ENCODE measurements around the gene DENND2C. TPM values are rescaled to one million over a fixed set of nuclear protein-coding genes. Genes with fewer than 3 reads are reported as not detected.

The DENND2C gene
- total RNA-seq, 4 donors from 2014 or later: 2.3 to 3.7 (median 2.8) TPM

GRCh38 chr1:114547076-114547475, 122.8 kb downstream of the DENND2C start:
- TF ChIP-seq, protein P1, sequence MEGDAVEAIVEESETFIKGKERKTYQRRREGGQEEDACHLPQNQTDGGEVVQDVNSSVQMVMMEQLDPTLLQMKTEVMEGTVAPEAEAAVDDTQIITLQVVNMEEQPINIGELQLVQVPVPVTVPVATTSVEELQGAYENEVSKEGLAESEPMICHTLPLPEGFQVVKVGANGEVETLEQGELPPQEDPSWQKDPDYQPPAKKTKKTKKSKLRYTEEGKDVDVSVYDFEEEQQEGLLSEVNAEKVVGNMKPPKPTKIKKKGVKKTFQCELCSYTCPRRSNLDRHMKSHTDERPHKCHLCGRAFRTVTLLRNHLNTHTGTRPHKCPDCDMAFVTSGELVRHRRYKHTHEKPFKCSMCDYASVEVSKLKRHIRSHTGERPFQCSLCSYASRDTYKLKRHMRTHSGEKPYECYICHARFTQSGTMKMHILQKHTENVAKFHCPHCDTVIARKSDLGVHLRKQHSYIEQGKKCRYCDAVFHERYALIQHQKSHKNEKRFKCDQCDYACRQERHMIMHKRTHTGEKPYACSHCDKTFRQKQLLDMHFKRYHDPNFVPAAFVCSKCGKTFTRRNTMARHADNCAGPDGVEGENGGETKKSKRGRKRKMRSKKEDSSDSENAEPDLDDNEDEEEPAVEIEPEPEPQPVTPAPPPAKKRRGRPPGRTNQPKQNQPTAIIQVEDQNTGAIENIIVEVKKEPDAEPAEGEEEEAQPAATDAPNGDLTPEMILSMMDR (IDR thresholded peaks at IDR 0.05; ENCODE audit: low read depth): no peak

DNA sequence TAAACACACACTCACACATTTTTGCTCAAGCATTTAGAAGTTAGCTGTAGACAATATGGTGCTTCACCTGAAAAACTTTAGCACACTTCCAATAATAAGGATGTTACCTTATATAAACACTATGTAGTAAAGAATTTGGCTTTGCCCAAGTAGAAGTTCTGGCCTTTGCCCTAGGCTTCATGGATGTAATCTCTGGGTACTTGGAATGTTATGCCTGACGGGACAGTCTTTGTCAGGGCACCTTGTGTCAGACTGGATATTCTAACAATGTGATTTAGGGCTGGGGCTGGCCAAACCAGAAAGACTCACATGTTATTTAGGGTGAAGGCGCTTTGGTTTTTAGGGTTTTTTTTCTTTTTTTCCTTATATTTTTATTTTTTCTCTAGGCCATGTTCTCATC, 124.1 kb downstream of the DENND2C start:
- TF ChIP-seq, protein P1 (IDR thresholded peaks at IDR 0.05; ENCODE audit: low read depth): no peak

DNA sequence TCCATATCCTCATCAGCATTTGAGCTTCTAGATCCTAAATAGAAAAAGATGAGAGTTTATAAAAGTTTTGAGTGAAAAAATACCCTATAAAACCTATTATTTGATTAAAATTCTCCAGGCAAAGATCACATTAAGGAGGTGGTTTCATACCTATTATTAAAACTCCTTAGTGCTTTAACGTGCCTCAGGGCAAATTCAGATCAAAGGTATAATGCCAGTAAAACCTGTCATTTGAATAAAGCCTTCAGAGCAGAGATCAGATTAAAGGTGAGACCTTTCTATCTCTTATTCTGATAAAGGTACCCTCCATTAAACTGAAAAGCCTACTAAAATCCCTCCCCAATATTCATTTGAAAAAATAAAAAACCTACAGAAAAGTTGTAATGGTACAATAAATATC, 124.5 kb downstream of the DENND2C start:
- TF ChIP-seq, protein P1 (IDR thresholded peaks at IDR 0.05; ENCODE audit: low read depth): no peak

DNA sequence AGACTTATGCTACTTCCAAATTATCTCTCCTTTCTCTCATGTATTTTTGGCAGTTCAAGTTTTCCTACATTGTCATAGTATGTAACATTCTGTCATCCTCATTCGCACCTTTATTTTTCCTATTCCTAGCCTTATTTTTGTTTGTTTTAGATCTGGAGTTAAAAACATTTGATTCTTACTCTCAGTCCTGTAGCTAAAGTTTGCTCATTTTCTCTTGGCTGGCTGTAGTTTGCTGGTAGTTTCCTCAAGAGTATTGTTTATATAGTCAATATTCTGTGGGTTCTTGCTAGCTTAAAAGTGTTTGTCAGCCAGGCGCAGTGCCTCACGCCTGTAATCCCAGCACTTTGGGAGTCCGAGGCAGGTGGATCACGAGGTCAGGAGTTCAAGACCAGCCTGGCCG, 129.0 kb downstream of the DENND2C start:
- TF ChIP-seq, protein P1 (IDR thresholded peaks at IDR 0.05; ENCODE audit: low read depth): no peak

DNA sequence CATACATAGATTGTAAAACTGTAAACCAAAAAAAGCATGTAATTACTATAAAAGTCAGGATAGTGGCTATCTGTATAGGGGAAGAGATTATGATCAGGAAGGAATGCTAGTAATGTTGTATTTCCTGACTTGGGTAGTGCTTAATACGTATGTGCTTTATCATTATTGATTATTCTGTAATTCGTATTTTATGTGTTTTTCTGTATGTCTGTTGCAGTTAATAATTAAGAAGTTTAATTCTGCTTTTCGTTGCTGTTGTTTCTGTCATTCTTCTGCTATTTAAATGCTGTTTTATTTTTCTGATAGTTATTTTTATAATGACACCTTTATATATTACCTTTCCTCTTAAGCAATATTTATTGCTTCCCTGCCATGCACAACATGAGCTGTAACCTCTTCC, 129.6 kb downstream of the DENND2C start:
- TF ChIP-seq, protein P1 (IDR thresholded peaks at IDR 0.05; ENCODE audit: low read depth): no peak

GRCh38 chr1:114536043-114536442, 133.8 kb downstream of the DENND2C start:
- TF ChIP-seq, protein P1 (IDR thresholded peaks at IDR 0.05; ENCODE audit: low read depth): no peak

GRCh38 chr1:114535401-114535800, 134.4 kb downstream of the DENND2C start:
- TF ChIP-seq, protein P1 (IDR thresholded peaks at IDR 0.05; ENCODE audit: low read depth): no peak

Small RNAs within 50 kb of the gene (small RNA-seq; reads per million reads assigned to genes)
- not detected for gene RN7SL432P

Other genes starting within 250 kb of the DENND2C start
- 10 to 100 TPM; 36.2 to 44.3 (median 38.7) TPM for gene TRIM33, start 158.8 kb downstream of the DENND2C start, total RNA-seq
- 10 to 100 TPM; 20.7 to 50.4 (median 30.3) TPM for gene BCAS2, start 88.4 kb downstream of the DENND2C start, total RNA-seq
- under 1 TPM in 1 of 4 donors, not detected in 3; 0.51 TPM for gene AMPD1, start 25.5 kb upstream of the DENND2C start, total RNA-seq
- gene NRAS, start 46.7 kb upstream of the DENND2C start, total RNA-seq: 10 to 100 TPM; 23.5 to 38.8 (median 31.1) TPM
- 1,000 to 10,000 TPM; 1,034 to 3,143 (median 1,944) TPM for gene CSDE1, start 87.9 kb upstream of the DENND2C start, total RNA-seq
- gene SIKE1, start 110.6 kb upstream of the DENND2C start, total RNA-seq: 10 to 100 TPM; 32.8 to 49.0 (median 35.1) TPM
- under 1 TPM in 2 of 4 donors, not detected in 2; 0.33 to 0.44 TPM for gene SYCP1, start 184.8 kb upstream of the DENND2C start, total RNA-seq

Data from subcutaneous adipose tissue (tissue), 4 donors.